ENCODE data around the gene IGSF9.

The IGSF9 gene

GRCh38 chr1:159938211-159938852 lies 7.1 kb downstream of the IGSF9 start:
- Histone ChIP-seq H3K9ac (ENCODE audit: low read length) (no peak overlapping the region), H3K36me3 (replicated peaks; ENCODE audit: insufficient read depth, low read length) (no peaks in the 10 kb centered on the region), H3K27ac (ENCODE audit: low read length) (no peak overlapping the region), H2AFZ (ENCODE audit: low read length) (no peak overlapping the region), H3K9me3 (replicated peaks; ENCODE audit: insufficient read depth, low read length) (no peaks in the 10 kb centered on the region), H4K20me1 (ENCODE audit: insufficient read depth, low read length) (no peaks in the 10 kb centered on the region), H3K79me2 (ENCODE audit: low read length) (no peaks in the 10 kb centered on the region), H3K27me3 (replicated peaks; ENCODE audit: insufficient read depth, low read length) (peaks cover 2% of the 10 kb centered on the region), H3K4me3 (ENCODE audit: low read length) (no peak overlapping the region), H3K9me2 (replicated peaks; ENCODE audit: insufficient read depth, low read length) (no peaks in the 10 kb centered on the region), H3K4me1 (ENCODE audit: low read length) (peaks cover 27% of the 10 kb centered on the region; the same call in 1 of the 2 replicates), H3K4me2 (ENCODE audit: low read depth, low read length) (no peak overlapping the region), H3F3A (ENCODE audit: insufficient read depth, low read length) (no peaks in the 10 kb centered on the region)
- DNase-seq, result no peak
- TF ChIP-seq CTCF (IDR thresholded peaks at IDR 0.05; ENCODE audit: low read length) (no peak), EZH2 (optimal IDR thresholded peaks at IDR 0.05; ENCODE audit: low read depth, low read length) (no peak), EZH2phosphoT487 (IDR thresholded peaks at IDR 0.05; ENCODE audit: low read length) (no peak)

GRCh38 chr1:159937054-159937750 lies 8.2 kb downstream of the IGSF9 start:
- DNase-seq, result no peak
- no peaks in the 10 kb centered on the region for H3K36me3 ChIP-seq (replicated peaks; ENCODE audit: insufficient read depth, low read length)
- H3K4me1 ChIP-seq (ENCODE audit: low read length), result peaks cover 27% of the 10 kb centered on the region; the same call in 1 of the 2 replicates
- no peaks in the 10 kb centered on the region for H3K79me2 ChIP-seq (ENCODE audit: low read length)
- no peak overlapping the region for H3K4me3 ChIP-seq (ENCODE audit: low read length)
- no peaks in the 10 kb centered on the region for H3K9me2 ChIP-seq (replicated peaks; ENCODE audit: insufficient read depth, low read length)
- H4K20me1 ChIP-seq (ENCODE audit: insufficient read depth, low read length), result no peaks in the 10 kb centered on the region
- no peaks in the 10 kb centered on the region for H3K9me3 ChIP-seq (replicated peaks; ENCODE audit: insufficient read depth, low read length)
- no peak overlapping the region for H3K27ac ChIP-seq (ENCODE audit: low read length)
- no peak overlapping the region for H3K4me2 ChIP-seq (ENCODE audit: low read depth, low read length)
- H3F3A ChIP-seq (ENCODE audit: insufficient read depth, low read length), result no peaks in the 10 kb centered on the region
- H2AFZ ChIP-seq (ENCODE audit: low read length), result no peak overlapping the region
- TF ChIP-seq EZH2phosphoT487 (IDR thresholded peaks at IDR 0.05; ENCODE audit: low read length) (no peak), CTCF (IDR thresholded peaks at IDR 0.05; ENCODE audit: low read length) (no peak), EZH2 (optimal IDR thresholded peaks at IDR 0.05; ENCODE audit: low read depth, low read length) (no peak)
- H3K27me3 ChIP-seq (replicated peaks; ENCODE audit: insufficient read depth, low read length), result no peaks in the 10 kb centered on the region; the same call in 1 of the 2 replicates
- H3K9ac ChIP-seq (ENCODE audit: low read length), result no peak overlapping the region

GRCh38 chr1:159936273-159936904 lies 9.0 kb downstream of the IGSF9 start:
- H3K9me2 ChIP-seq (replicated peaks; ENCODE audit: insufficient read depth, low read length), result no peaks in the 10 kb centered on the region
- no peaks in the 10 kb centered on the region for H4K20me1 ChIP-seq (ENCODE audit: insufficient read depth, low read length)
- peak overlapping the region; percentile 26; the same call in 1 of the 2 replicates for H3K4me2 ChIP-seq (ENCODE audit: low read depth, low read length)
- no peaks in the 10 kb centered on the region for H3K36me3 ChIP-seq (replicated peaks; ENCODE audit: insufficient read depth, low read length)
- peak; percentile 74 for DNase-seq
- H2AFZ ChIP-seq (ENCODE audit: low read length), result no peak overlapping the region
- H3K79me2 ChIP-seq (ENCODE audit: low read length), result no peaks in the 10 kb centered on the region
- peaks cover 27% of the 10 kb centered on the region; the same call in 1 of the 2 replicates for H3K4me1 ChIP-seq (ENCODE audit: low read length)
- no peaks in the 10 kb centered on the region for H3F3A ChIP-seq (ENCODE audit: insufficient read depth, low read length)
- TF ChIP-seq CTCF (IDR thresholded peaks at IDR 0.05; ENCODE audit: low read length) (peak; percentile 99), EZH2 (optimal IDR thresholded peaks at IDR 0.05; ENCODE audit: low read depth, low read length) (no peak), EZH2phosphoT487 (IDR thresholded peaks at IDR 0.05; ENCODE audit: low read length) (no peak)
- no peaks in the 10 kb centered on the region for H3K9me3 ChIP-seq (replicated peaks; ENCODE audit: insufficient read depth, low read length)
- no peak overlapping the region for H3K4me3 ChIP-seq (ENCODE audit: low read length)
- H3K27ac ChIP-seq (ENCODE audit: low read length), result no peak overlapping the region
- no peak overlapping the region for H3K9ac ChIP-seq (ENCODE audit: low read length)
- no peaks in the 10 kb centered on the region; the same call in 1 of the 2 replicates for H3K27me3 ChIP-seq (replicated peaks; ENCODE audit: insufficient read depth, low read length)

Measured in MM.1S (cell line).